Ishikawa (cell line): ENCODE results near the gene CCDC6.

Source experiments
- CEBPB ChIP-seq: IDR thresholded peaks from 2 replicates; pipeline ENCODE4 v1.6.1; 2012
- CREB1 ChIP-seq: IDR thresholded peaks from 2 replicates; pipeline ENCODE4 v1.6.1; 2012; ENCODE audit warnings: low read depth
- EGR1 ChIP-seq: IDR thresholded peaks from 2 replicates; pipeline ENCODE4 v1.6.1; 2012
- EP300 ChIP-seq: IDR thresholded peaks from 2 replicates; pipeline ENCODE4 v1.6.1; 2012; ENCODE audit warnings: borderline replicate concordance
- FOXM1 ChIP-seq: IDR thresholded peaks from 2 replicates; pipeline ENCODE4 v1.6.1; 2012; ENCODE audit warnings: low read depth, borderline replicate concordance
- NFIC ChIP-seq: IDR thresholded peaks from 2 replicates; pipeline ENCODE4 v1.6.1; 2012
- RAD21 ChIP-seq: IDR thresholded peaks from 2 replicates; pipeline ENCODE4 v1.6.1; 2012; ENCODE audit warnings: low read depth
- TAF1 ChIP-seq: IDR thresholded peaks from 2 replicates; pipeline ENCODE4 v1.6.1; 2012; ENCODE audit warnings: low read depth, mild to moderate bottlenecking
- TCF12 ChIP-seq: IDR thresholded peaks from 2 replicates; pipeline ENCODE4 v1.6.1; 2012; ENCODE audit warnings: low read depth
- TEAD4 ChIP-seq: IDR thresholded peaks from 2 replicates; pipeline ENCODE4 v1.6.1; 2012
- YY1 ChIP-seq: IDR thresholded peaks from 2 replicates; pipeline ENCODE4 v1.6.1; 2012; ENCODE audit warnings: low read depth
- ZBTB7A ChIP-seq: IDR thresholded peaks from 2 replicates; pipeline ENCODE4 v1.6.1; 2012; ENCODE audit warnings: low read depth
- TF ChIP-seq, protein P1 (sequence below): IDR thresholded peaks from 2 replicates; pipeline ENCODE4 v1.6.1; 2012; ENCODE audit warnings: low read depth, mild to moderate bottlenecking
- TF ChIP-seq, protein P2 (sequence below): IDR thresholded peaks from 2 replicates; pipeline ENCODE4 v1.6.1; 2012
- TF ChIP-seq, protein P3 (sequence below): IDR thresholded peaks from 2 replicates; pipeline ENCODE4 v1.6.1; 2012

The CCDC6 gene

DNA sequence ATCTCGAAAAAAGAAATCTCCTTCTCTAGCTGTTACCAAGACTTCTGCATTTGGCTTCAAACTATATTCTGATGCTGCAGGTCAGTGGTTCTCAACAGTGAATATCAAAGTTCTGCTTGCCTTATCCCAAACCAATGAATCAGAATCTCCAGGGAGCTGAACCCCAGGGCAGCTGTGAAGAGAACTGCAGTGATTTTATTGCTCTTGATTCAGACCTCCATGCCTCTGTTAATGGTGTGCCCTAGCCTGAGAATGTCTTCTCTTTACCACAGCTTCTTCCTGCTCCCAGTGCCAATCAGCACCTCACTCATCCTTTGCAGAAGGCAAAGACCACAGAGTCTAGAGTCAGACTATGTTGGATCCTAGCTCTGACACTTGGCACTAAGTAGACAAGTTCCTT is 106.9 kb downstream of the CCDC6 start:
- TF ChIP-seq FOXM1: no peak
- TF ChIP-seq, protein P1, sequence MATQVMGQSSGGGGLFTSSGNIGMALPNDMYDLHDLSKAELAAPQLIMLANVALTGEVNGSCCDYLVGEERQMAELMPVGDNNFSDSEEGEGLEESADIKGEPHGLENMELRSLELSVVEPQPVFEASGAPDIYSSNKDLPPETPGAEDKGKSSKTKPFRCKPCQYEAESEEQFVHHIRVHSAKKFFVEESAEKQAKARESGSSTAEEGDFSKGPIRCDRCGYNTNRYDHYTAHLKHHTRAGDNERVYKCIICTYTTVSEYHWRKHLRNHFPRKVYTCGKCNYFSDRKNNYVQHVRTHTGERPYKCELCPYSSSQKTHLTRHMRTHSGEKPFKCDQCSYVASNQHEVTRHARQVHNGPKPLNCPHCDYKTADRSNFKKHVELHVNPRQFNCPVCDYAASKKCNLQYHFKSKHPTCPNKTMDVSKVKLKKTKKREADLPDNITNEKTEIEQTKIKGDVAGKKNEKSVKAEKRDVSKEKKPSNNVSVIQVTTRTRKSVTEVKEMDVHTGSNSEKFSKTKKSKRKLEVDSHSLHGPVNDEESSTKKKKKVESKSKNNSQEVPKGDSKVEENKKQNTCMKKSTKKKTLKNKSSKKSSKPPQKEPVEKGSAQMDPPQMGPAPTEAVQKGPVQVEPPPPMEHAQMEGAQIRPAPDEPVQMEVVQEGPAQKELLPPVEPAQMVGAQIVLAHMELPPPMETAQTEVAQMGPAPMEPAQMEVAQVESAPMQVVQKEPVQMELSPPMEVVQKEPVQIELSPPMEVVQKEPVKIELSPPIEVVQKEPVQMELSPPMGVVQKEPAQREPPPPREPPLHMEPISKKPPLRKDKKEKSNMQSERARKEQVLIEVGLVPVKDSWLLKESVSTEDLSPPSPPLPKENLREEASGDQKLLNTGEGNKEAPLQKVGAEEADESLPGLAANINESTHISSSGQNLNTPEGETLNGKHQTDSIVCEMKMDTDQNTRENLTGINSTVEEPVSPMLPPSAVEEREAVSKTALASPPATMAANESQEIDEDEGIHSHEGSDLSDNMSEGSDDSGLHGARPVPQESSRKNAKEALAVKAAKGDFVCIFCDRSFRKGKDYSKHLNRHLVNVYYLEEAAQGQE: no peak
- TF ChIP-seq EP300: no peak

DNA sequence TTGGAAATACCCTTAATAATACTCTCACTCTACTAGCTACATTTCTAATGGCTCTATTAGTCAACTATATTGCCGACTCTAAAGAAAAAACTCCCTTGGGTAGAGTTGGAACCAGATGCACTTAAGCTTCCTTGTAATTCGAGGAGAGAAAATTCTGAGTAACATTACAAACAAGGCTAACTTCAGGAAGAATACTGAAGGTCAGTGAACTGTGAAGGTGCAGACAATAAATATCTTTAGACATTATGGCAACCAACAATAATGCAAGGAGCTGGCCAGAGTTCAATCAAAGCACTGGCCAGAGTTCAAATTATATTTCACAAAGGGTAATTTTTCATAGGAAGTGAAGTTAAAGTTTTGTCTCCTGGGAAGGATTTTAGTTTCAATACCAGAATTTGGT is 112.4 kb downstream of the CCDC6 start:
- TF ChIP-seq, protein P2, sequence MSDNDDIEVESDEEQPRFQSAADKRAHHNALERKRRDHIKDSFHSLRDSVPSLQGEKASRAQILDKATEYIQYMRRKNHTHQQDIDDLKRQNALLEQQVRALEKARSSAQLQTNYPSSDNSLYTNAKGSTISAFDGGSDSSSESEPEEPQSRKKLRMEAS: 0 out of 2 replicates have a peak, but pooled peaks have one; percentile 25
- TF ChIP-seq CREB1: no peak; the same call in 1 of the 2 replicates
- peak; percentile 73; the same call in 1 of the 2 replicates for TF ChIP-seq CEBPB
- TF ChIP-seq, protein P1: no peak
- TF ChIP-seq TCF12: peak; percentile 92
- TF ChIP-seq EP300: peak; percentile 89
- peak; percentile 99 for TF ChIP-seq NFIC
- TF ChIP-seq TEAD4: peak; percentile 71
- peak; percentile 70 for TF ChIP-seq FOXM1
- TF ChIP-seq YY1: 0 out of 2 replicates have a peak, but pooled peaks have one; percentile 11
- TF ChIP-seq TAF1: no peak

DNA sequence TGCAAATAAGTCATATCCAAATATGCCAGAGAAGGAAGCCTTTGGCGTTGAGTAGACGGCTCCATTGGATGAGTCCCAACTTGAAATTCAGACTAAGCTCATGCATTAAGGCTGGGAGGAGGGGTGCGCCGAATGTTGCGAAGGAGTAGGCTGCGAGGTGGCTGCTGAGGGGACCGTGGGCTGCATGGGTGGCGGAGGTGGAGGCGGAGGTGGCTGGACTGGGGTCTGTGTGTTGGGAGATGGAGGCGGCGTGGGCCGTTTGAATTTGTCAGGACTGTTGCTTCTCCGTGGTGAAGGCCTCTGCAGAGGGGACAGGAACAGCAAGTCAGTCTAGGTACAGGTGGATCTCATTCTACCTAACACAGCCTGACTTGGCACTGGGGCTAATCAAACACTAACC is 113.5 kb downstream of the CCDC6 start:
- TF ChIP-seq NFIC: no peak
- TF ChIP-seq TAF1: no peak
- TF ChIP-seq CEBPB: no peak
- no peak for TF ChIP-seq EP300
- no peak for TF ChIP-seq TCF12
- TF ChIP-seq FOXM1: no peak

DNA sequence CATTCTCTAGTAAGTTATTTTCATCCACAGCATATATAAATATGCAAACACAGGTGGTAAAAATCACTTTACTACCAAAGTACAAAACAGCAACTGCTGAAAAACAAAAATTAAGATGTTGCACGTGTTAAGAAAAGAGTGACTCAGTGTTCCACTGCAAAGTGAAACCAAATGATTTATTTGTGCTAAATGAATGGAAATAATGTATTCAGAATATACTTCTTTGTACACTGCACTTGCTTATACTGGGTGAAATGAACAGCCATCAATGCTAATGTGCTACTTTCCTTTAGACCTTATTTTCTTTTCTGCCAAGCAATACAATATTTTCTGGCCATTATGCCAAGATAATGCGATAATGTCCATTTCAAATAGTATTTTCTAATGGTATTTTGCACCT is 114.8 kb downstream of the CCDC6 start:
- TF ChIP-seq TCF12: no peak

DNA sequence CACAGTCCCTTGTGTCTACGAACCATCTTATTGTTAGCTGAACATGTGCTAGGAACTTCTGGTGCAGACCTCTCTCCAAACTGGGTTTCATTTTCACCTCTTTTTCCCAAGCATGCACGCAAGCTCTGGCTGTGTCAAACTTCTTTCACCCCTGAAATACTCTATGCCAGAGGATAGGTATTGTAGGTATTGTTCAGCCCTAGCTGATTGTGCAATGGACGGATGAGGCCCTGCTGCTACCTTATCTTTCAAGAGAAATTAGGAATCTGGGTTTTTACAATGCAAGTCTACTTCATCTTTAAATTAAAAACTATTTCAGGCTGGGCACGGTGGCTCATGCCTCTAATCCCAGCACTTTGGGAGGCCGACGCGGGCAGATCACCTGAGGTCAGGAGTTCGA is 124.8 kb downstream of the CCDC6 start:
- no peak for TF ChIP-seq EP300
- TF ChIP-seq, protein P1: no peak
- no peak for TF ChIP-seq RAD21
- TF ChIP-seq, protein P2: no peak
- no peak for TF ChIP-seq EGR1
- no peak for TF ChIP-seq CEBPB
- no peak for TF ChIP-seq ZBTB7A
- TF ChIP-seq TEAD4: no peak
- no peak for TF ChIP-seq NFIC
- TF ChIP-seq, protein P3, sequence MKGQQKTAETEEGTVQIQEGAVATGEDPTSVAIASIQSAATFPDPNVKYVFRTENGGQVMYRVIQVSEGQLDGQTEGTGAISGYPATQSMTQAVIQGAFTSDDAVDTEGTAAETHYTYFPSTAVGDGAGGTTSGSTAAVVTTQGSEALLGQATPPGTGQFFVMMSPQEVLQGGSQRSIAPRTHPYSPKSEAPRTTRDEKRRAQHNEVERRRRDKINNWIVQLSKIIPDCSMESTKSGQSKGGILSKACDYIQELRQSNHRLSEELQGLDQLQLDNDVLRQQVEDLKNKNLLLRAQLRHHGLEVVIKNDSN: no peak
- no peak for TF ChIP-seq YY1
- no peak for TF ChIP-seq TAF1
- no peak for TF ChIP-seq CREB1
- no peak for TF ChIP-seq FOXM1
- TF ChIP-seq TCF12: no peak
